B cell (primary cell): ENCODE results near the gene NPHS1. TPM values are rescaled to one million over a fixed set of nuclear protein-coding genes. Genes with fewer than 3 reads are reported as not detected.

Experiments used
- ATAC-seq: fragments of 200-7000 bp; cut with Tn5 transposase; one replicate; pipeline ENCODE4 v1.10.0; 2021; ENCODE audit warnings: low read depth, mild to moderate bottlenecking, moderate number of reproducible peaks, moderate library complexity
- CTCF ChIA-PET: fragments of 350-600 bp; sonication (Branson Sonifier 250); formaldehyde crosslinking; loops from one replicate; lab custom pipeline; 2021; ENCODE audit warnings: antibody characterized with exemption, inconsistent platforms; lab: Charles Lee
- POLR2A ChIA-PET: fragments of 350-600 bp; sonication (Branson Sonifier 250); formaldehyde crosslinking; loops from one replicate; lab custom pipeline; 2021; ENCODE audit warnings: antibody characterized with exemption; lab: Charles Lee
- DNase-seq: peaks from one replicate; pipeline ENCODE4 v3.0.0; 2013
- H2AFZ ChIP-seq: 2 replicates; pipeline ENCODE4 v1.6.1; 2012; ENCODE audit warnings: mild to moderate bottlenecking, low read depth, low read length; ENCODE audit not compliant: insufficient read depth, poor library complexity, severe bottlenecking
- H3K27ac ChIP-seq, 2 donors: 1 replicate in 1 of 2; 2 replicates in 1 of 2; pipeline ENCODE4 v1.5.1; 2012 to 2013; ENCODE audit warnings: low read length in 2 of 2, mild to moderate bottlenecking in 2 of 2, moderate library complexity in 1 of 2
- H3K27me3 ChIP-seq, 4 experiments: fragments of 200-600 bp in 1 of 4; sonication (generic) in 1 of 4; replicated peaks in 1 of 4; 1 replicate in 2 of 4; 2 replicates in 2 of 4; pipeline versions ENCODE4 v1.6.1 to v1.7.0; 2013 to 2016; ENCODE audit warnings: low read length in 3 of 4, mild to moderate bottlenecking in 2 of 4, mixed read lengths in 1 of 4, moderate library complexity in 1 of 4; ENCODE audit not compliant: insufficient read depth in 4 of 4, control insufficient read depth in 3 of 4; ENCODE audit errors: control extremely low read depth in 1 of 4
- H3K36me3 ChIP-seq, 2 experiments: replicated peaks in 1 of 2; 1 replicate in 1 of 2; 2 replicates in 1 of 2; pipeline versions ENCODE4 v1.6.1 to v1.7.1; 2013; ENCODE audit warnings: low read length in 1 of 2; ENCODE audit not compliant: insufficient read depth in 2 of 2, control insufficient read depth in 1 of 2; ENCODE audit errors: control extremely low read depth in 1 of 2, extremely low read depth in 1 of 2
- H3K4me1 ChIP-seq, 2 donors: fragments of 200-600 bp in 1 of 2; sonication (generic) in 1 of 2; 1 replicate in 1 of 2; 2 replicates in 1 of 2; pipeline versions ENCODE4 v1.5.1 to v1.6.1; 2013 to 2017; ENCODE audit warnings: low read length in 2 of 2; ENCODE audit not compliant: control insufficient read depth in 2 of 2, insufficient read depth in 2 of 2
- H3K4me2 ChIP-seq: replicated peaks from 2 replicates; pipeline ENCODE3; 2012; ENCODE audit warnings: mild to moderate bottlenecking, low read depth, low read length; ENCODE audit not compliant: poor library complexity, severe bottlenecking
- H3K4me3 ChIP-seq, 5 experiments: fragments of 200-600 bp in 1 of 5; sonication (generic) in 1 of 5; 1 replicate in 3 of 5; 2 replicates in 2 of 5; pipeline versions ENCODE4 v1.5.1 to v1.7.0; 2011 to 2016; ENCODE audit warnings: low read length in 4 of 5, mild to moderate bottlenecking in 4 of 5, low read depth in 2 of 5, control low read depth in 1 of 5, moderate library complexity in 1 of 5; ENCODE audit not compliant: insufficient read depth in 1 of 5; ENCODE audit errors: control extremely low read depth in 1 of 5, extremely low read depth in 1 of 5
- H3K79me2 ChIP-seq: fragments of 200-600 bp; sonication (generic); one replicate; pipeline ENCODE4 v1.6.0; 2016; ENCODE audit warnings: low read length; ENCODE audit not compliant: control insufficient read depth, insufficient read depth
- H3K9ac ChIP-seq: fragments of 200-600 bp; sonication (generic); 2 replicates; pipeline ENCODE4 v1.6.1; 2017; ENCODE audit warnings: mild to moderate bottlenecking, low read length, moderate library complexity
- H3K9me3 ChIP-seq, 3 donors: one replicate each; pipeline versions ENCODE4 v1.6.1 to v1.7.1; 2013; ENCODE audit warnings: low read length in 2 of 3; ENCODE audit not compliant: control insufficient read depth in 2 of 3, insufficient read depth in 1 of 3; ENCODE audit errors: control extremely low read depth in 1 of 3
- H4K20me1 ChIP-seq: 2 replicates; pipeline ENCODE4 v1.6.0; 2012; ENCODE audit warnings: mild to moderate bottlenecking, low read length; ENCODE audit not compliant: insufficient read depth, control insufficient read depth, poor library complexity, severe bottlenecking
- H3K27ac Mint-ChIP-seq: one replicate; pipeline ENCODE4 v1.8.0; 2021; ENCODE audit warnings: mixed read lengths
- H3K27me3 Mint-ChIP-seq: one replicate; pipeline ENCODE4 v1.8.0; 2021; ENCODE audit warnings: mixed read lengths
- H3K4me1 Mint-ChIP-seq: one replicate; pipeline ENCODE4 v1.8.0; 2021; ENCODE audit warnings: mixed read lengths
- H3K4me3 Mint-ChIP-seq: one replicate; pipeline ENCODE4 v1.8.0; 2021; ENCODE audit warnings: mixed read lengths
- H3K9me3 Mint-ChIP-seq: one replicate; pipeline ENCODE4 v1.8.0; 2022; ENCODE audit warnings: mixed read lengths; ENCODE audit not compliant: insufficient read depth
- CTCF ChIP-seq: fragments of 200-600 bp; IDR thresholded peaks from one replicate; pipeline ENCODE4 v1.8.0; 2022; ENCODE audit warnings: antibody characterized with exemption, mild to moderate bottlenecking
- EZH2 ChIP-seq: IDR thresholded peaks from 2 replicates; pipeline ENCODE4 v1.6.1; 2012; ENCODE audit warnings: borderline replicate concordance, low read depth, mild to moderate bottlenecking, moderate library complexity, low read length; ENCODE audit not compliant: insufficient read depth, poor library complexity, severe bottlenecking
- WGBS: methylation state at CpG from one replicate; pipeline ENCODE4 v1.1.5; 2013; ENCODE audit warnings: missing lambda C conversion rate; ENCODE audit not compliant: insufficient coverage; 5-methylcytosine and 5-hydroxymethylcytosine counted together
- intact Hi-C: fragments of 100-400 bp; cut with micrococcal nuclease; formaldehyde crosslinking; loops from one replicate; pipeline ENCODE4 v1.10.0; 2022
- polyA plus RNA-seq: library from polyadenylated mRNA; depleted of rRNA; stranded (reverse); fragments of >200 nt; gene quantifications from 2 replicates; pipeline ENCODE4 v1.2.3, GENCODE V29; 2012
- total RNA-seq, 2 donors: library from RNA; stranded (reverse); fragments of 120-200 nt in 1 of 2; gene quantifications; 1 replicate in 1 of 2; 2 replicates in 1 of 2; pipeline versions ENCODE4 v1.2.3 to v1.2.4, GENCODE V29; 2013 to 2022

The NPHS1 gene
- total and polyA plus RNA-seq, 2 donors (not counting 1 experiment from before 2014, with no cell fraction given) = not detected

- Histone ChIP-seq H3K27ac (no peak overlapping the region), H3K9me3 (peaks cover 0 to 15% (median 0%) of the 10 kb centered on the region in 3 donors), H3K79me2 (no peaks in the 10 kb centered on the region), H3K36me3 (peaks cover 0 to 11% of the 10 kb centered on the region in 2 experiments), H3K9ac (no peak overlapping the region), H2AFZ (no peak overlapping the region), H3K4me2 (peak overlapping the region; percentile 25), H3K27me3 (peaks cover 0 to 28% (median 12%) of the 10 kb centered on the region in 4 experiments), H4K20me1 (peaks cover 14% of the 10 kb centered on the region), H3K4me3 (no peak overlapping the region), H3K4me1 (peaks cover 4 to 7% of the 10 kb centered on the region in 2 donors)
- H3K27ac Mint-ChIP-seq = peak overlapping the region; percentile 59
- H3K4me3 Mint-ChIP-seq = no peak overlapping the region
- peaks cover 22% of the 10 kb centered on the region for H3K27me3 Mint-ChIP-seq
- peaks cover 17% of the 10 kb centered on the region for H3K4me1 Mint-ChIP-seq
- ATAC-seq (peak; percentile 63), DNase-seq (peak; percentile 84)
- WGBS = 48% methylated on average over 4 of the region's 8 CpGs
- ChIA-PET POLR2A (interaction anchor here (1.0 to 2.4 kb wide), 2 partner anchors 18 to 47 kb away, joined by 9 to 12 read pairs; partner anchors contain the start of gene NFKBID), CTCF (interaction anchor here (0.8 to 6.8 kb wide), 14 partner anchors 9 to 190 kb away, joined by 3 to 168 read pairs (median 6); partner anchors contain the start of gene NFKBID)
- intact Hi-C loops = loop anchor here (1.0 to 5.0 kb wide), 4 partner anchors 17 to 289 kb away; partner anchors contain the start of genes THAP8 and WDR62
- TF ChIP-seq CTCF = peak; percentile 80
- TF ChIP-seq EZH2 = no peak
- no peaks in the 10 kb centered on the region for H3K9me3 Mint-ChIP-seq
Observed at GRCh38 chr19:35882114-35882832, 30.0 kb upstream of the NPHS1 start.
